ENCODE data around the gene DGCR6L.
"Not testable (repeated sequence)": the region's sequence is repeated elsewhere in the genome, so short reads cannot be mapped to it uniquely, and the experiment has no call there.

Gene DGCR6L

DNA sequence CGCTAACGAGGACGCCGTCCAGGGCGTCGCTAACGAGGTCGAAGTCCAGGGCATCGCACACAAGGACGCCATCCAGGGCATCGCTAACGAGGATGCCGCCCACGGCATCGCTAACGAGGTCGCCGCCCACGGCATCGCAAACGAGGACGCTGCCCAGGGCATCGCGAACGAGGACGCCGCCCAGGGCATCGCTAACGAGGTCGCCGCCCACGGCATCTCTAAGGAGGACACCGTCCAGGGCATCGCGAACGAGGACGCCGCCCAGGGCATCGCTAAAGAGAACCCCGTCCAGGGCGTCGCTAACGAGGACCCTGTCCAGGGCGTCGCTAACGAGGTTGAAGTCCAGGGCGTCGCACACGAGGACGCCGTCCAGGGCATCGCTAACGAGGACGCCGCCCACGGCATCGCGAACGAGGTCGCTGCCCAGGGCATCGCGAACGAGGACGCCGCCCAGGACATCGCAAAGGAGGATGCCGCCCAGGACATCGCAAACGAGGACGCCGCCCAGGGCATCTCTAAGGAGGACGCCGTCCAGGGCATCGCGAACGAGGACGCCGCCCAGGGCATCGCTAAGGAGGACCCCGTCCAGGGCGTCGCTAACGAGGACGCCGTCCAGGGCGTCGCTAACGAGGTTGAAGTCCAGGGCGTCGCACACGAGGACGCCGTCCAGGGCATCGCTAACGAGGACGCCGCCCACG lies 36.2 kb upstream of the DGCR6L start:
- not testable (repeated sequence) for H3K9me3 ChIP-seq (ENCODE audit: insufficient read depth, low read depth, low read length); H3K9ac ChIP-seq (ENCODE audit: low read depth, low read length); H3K27ac ChIP-seq (ENCODE audit: low read length); H3K4me1 ChIP-seq (ENCODE audit: insufficient read depth, low read length); H3K4me3 ChIP-seq (ENCODE audit: low read length); H3K27me3 ChIP-seq (ENCODE audit: insufficient read depth, low read length); H3K36me3 ChIP-seq (ENCODE audit: insufficient read depth, low read depth, low read length)

DNA sequence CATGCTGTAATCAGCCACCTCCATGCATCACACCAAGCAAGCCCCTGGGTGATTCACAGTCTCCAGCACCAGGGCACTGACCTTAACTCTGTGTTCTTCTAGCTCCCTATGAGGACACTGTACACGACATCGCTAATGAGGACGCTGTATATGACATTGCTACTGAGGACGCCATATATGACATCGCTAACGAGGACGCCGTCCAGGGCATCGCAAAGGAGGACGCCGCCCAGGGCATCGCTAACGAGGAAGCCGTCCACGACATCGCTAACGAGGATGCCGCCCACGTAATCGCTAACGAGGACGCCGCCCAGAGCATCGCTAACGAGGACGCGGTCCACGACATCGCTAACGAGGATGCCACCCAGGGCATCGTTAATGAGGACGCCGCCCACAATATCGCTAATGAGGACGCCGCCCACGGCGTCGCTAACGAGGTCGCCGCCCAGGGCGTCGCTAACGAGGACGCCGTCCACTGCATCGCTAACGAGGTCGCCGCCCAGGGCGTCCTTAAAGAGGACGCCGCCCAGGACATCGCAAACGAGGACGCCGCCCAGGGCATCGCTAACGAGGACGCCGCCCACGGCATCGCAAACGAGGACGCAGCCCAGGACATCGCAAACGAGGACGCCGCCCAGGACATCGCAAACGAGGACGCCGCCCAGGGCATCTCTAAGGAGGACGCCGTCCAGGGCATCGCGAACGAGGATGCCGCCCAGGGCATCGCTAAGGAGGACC lies 34.5 kb upstream of the DGCR6L start:
- Histone ChIP-seq H3K9ac (ENCODE audit: low read depth, low read length) (no peak overlapping the region), H3K4me1 (ENCODE audit: insufficient read depth, low read length) (no peaks in the 10 kb centered on the region), H3K36me3 (ENCODE audit: insufficient read depth, low read depth, low read length) (no peaks in the 10 kb centered on the region), H3K9me3 (ENCODE audit: insufficient read depth, low read depth, low read length) (no peaks in the 10 kb centered on the region), H3K27ac (ENCODE audit: low read length) (no peak overlapping the region), H3K27me3 (ENCODE audit: insufficient read depth, low read length) (no peaks in the 10 kb centered on the region), H3K4me3 (ENCODE audit: low read length) (no peak overlapping the region)

DNA sequence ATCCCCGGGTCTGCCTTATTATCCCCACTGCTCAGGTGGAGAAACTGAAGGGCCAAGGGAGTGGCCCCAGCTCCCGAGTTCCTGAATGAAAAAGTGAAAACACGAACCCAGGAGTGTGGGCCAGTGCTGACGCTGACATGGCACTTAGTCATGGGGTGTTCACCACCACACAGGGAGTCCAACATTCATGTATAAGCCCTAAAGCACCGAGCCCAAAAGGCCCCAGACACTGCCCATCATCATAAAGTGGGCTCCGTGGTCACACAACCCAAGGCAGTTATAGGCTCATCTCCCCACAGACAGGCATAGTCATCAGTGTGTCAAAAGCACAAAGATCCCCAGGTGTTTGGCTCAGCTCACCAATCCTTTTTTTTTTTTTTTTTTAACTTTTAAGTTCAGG lies 32.7 kb upstream of the DGCR6L start:
- H3K9me3 ChIP-seq (ENCODE audit: insufficient read depth, low read depth, low read length); H3K9ac ChIP-seq (ENCODE audit: low read depth, low read length); H3K27ac ChIP-seq (ENCODE audit: low read length); H3K36me3 ChIP-seq (ENCODE audit: insufficient read depth, low read depth, low read length); H3K4me1 ChIP-seq (ENCODE audit: insufficient read depth, low read length); H3K4me3 ChIP-seq (ENCODE audit: low read length); H3K27me3 ChIP-seq (ENCODE audit: insufficient read depth, low read length): not testable (repeated sequence)

DNA sequence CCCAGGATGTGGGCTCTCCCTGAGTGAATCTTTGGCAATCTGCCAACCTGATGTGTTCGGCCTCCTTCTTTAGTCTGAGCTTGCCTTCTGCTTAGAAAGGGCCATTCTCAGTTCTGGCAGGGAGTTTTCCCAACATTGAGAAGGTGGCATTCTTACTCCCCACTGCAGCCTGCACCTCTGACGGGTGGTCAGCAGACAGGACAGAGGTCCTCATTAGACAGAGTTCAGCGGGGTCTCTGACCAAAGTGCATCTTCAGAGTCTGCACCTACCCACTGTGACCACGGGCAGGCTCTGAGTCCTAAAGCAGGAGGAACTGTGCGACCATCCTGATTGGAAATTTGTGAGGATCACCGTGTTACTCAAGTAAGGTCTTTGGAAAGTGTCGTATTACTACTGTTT lies 26.7 kb upstream of the DGCR6L start:
- H3K27ac ChIP-seq (ENCODE audit: low read length); H3K9me3 ChIP-seq (ENCODE audit: insufficient read depth, low read depth, low read length); H3K4me3 ChIP-seq (ENCODE audit: low read length); H3K27me3 ChIP-seq (ENCODE audit: insufficient read depth, low read length); H3K4me1 ChIP-seq (ENCODE audit: insufficient read depth, low read length); H3K36me3 ChIP-seq (ENCODE audit: insufficient read depth, low read depth, low read length); H3K9ac ChIP-seq (ENCODE audit: low read depth, low read length): not testable (repeated sequence)

DNA sequence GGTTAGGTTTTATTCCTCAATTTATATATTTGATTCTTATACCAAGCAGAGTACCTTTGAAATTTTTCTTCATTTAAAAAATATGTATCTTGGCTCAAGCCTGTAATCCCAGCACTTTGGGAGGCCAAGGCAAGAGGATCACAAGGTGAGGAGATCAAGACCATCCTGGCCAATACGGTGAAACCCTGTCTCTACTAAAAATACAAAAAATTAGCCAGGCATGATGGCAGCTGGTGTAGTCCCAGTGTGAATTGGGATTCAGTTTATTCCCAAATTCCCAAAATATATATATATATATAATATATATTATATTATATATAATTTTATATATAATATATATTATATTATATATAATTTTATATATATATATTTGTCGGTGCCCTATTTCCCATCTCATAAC lies 18.4 kb upstream of the DGCR6L start:
- not testable (repeated sequence) for H3K4me1 ChIP-seq (ENCODE audit: insufficient read depth, low read length); H3K36me3 ChIP-seq (ENCODE audit: insufficient read depth, low read depth, low read length); H3K27me3 ChIP-seq (ENCODE audit: insufficient read depth, low read length); H3K4me3 ChIP-seq (ENCODE audit: low read length); H3K9me3 ChIP-seq (ENCODE audit: insufficient read depth, low read depth, low read length); H3K27ac ChIP-seq (ENCODE audit: low read length); H3K9ac ChIP-seq (ENCODE audit: low read depth, low read length)

DNA sequence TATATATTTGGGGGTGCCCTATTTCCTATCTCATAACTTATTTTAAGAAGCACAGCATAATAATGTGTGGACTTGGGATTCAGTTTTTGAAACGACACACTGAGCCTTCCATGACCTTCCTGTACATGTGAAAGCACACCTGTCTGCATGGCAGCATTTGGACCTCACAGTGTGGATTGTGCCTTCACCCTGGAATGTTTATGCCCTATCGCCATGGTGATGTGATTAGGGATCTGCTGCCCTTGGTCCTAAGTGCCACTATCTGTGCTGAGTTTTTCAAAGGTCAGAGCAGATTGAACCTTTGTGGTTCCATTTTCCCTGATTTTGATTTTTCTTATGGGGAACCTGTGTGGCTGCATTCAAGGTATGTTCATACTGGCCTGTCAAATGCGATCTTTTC lies 17.9 kb upstream of the DGCR6L start:
- H3K9ac ChIP-seq (ENCODE audit: low read depth, low read length); H3K27me3 ChIP-seq (ENCODE audit: insufficient read depth, low read length); H3K36me3 ChIP-seq (ENCODE audit: insufficient read depth, low read depth, low read length); H3K4me3 ChIP-seq (ENCODE audit: low read length); H3K27ac ChIP-seq (ENCODE audit: low read length); H3K9me3 ChIP-seq (ENCODE audit: insufficient read depth, low read depth, low read length); H3K4me1 ChIP-seq (ENCODE audit: insufficient read depth, low read length): not testable (repeated sequence)

GRCh38 chr22:20336561-20336960 lies 16.7 kb upstream of the DGCR6L start:
- H3K9ac ChIP-seq (ENCODE audit: low read depth, low read length); H3K36me3 ChIP-seq (ENCODE audit: insufficient read depth, low read depth, low read length); H3K9me3 ChIP-seq (ENCODE audit: insufficient read depth, low read depth, low read length); H3K27ac ChIP-seq (ENCODE audit: low read length); H3K4me3 ChIP-seq (ENCODE audit: low read length); H3K4me1 ChIP-seq (ENCODE audit: insufficient read depth, low read length); H3K27me3 ChIP-seq (ENCODE audit: insufficient read depth, low read length): not testable (repeated sequence)

DNA sequence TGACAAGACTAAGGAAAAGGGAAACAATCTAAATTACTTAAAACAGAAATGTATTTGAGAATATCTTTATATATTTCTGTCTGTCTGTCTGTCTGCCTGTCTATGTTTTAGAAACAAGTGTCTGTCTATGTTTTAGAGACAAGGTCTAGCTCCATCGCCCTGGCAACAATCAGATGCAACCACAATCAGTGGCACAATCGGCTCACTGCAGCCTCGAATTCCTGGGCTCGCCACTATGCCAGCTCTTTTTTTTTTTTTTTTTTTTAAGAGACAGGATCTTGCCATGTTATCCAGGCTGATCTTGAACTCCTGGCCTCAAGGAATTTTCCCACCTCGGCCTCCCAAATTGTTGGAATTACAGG lies 8.7 kb upstream of the DGCR6L start:
- H3K9ac ChIP-seq (ENCODE audit: low read depth, low read length); H3K36me3 ChIP-seq (ENCODE audit: insufficient read depth, low read depth, low read length); H3K27me3 ChIP-seq (ENCODE audit: insufficient read depth, low read length): not testable (repeated sequence)

GRCh38 chr22:20325996-20326395 lies 6.1 kb upstream of the DGCR6L start:
- H3K36me3 ChIP-seq (ENCODE audit: insufficient read depth, low read depth, low read length); H3K4me3 ChIP-seq (ENCODE audit: low read length); H3K4me1 ChIP-seq (ENCODE audit: insufficient read depth, low read length); H3K9me3 ChIP-seq (ENCODE audit: insufficient read depth, low read depth, low read length); H3K27me3 ChIP-seq (ENCODE audit: insufficient read depth, low read length); H3K9ac ChIP-seq (ENCODE audit: low read depth, low read length); H3K27ac ChIP-seq (ENCODE audit: low read length): not testable (repeated sequence)

More for the DNA sequence above, 8.7 kb upstream of the DGCR6L start:
- H3K4me1 ChIP-seq (ENCODE audit: insufficient read depth, low read length); H3K27ac ChIP-seq (ENCODE audit: low read length); H3K4me3 ChIP-seq (ENCODE audit: low read length); H3K9me3 ChIP-seq (ENCODE audit: insufficient read depth, low read depth, low read length): not testable (repeated sequence)

DNA sequence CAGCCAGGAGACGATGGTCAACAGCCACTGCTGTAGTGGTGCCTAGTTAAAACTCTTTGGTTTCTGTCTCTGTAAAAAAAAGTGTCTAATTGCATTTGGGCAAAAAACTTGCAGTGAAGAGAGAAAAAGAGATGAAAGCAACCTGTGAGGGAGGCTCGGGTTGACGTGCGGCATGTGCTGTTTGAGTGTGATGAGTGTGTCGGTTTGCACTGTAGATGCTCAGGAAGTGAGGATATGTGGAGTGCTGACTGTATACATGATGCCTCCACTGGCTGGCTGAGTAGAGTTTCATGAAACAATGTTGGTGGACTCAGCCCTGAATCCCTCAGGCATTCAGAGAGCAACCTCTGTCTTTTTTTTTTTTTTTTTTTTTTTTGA lies 4.3 kb upstream of the DGCR6L start:
- no peak overlapping the region for H3K9ac ChIP-seq (ENCODE audit: low read depth, low read length)
- H3K27ac ChIP-seq (ENCODE audit: low read length) = no peak overlapping the region
- no peaks in the 10 kb centered on the region for H3K36me3 ChIP-seq (ENCODE audit: insufficient read depth, low read depth, low read length)
- H3K4me1 ChIP-seq (ENCODE audit: insufficient read depth, low read length) = no peaks in the 10 kb centered on the region
- H3K27me3 ChIP-seq (ENCODE audit: insufficient read depth, low read length) = no peaks in the 10 kb centered on the region
- no peaks in the 10 kb centered on the region for H3K9me3 ChIP-seq (ENCODE audit: insufficient read depth, low read depth, low read length)
- no peak overlapping the region for H3K4me3 ChIP-seq (ENCODE audit: low read length)

DNA sequence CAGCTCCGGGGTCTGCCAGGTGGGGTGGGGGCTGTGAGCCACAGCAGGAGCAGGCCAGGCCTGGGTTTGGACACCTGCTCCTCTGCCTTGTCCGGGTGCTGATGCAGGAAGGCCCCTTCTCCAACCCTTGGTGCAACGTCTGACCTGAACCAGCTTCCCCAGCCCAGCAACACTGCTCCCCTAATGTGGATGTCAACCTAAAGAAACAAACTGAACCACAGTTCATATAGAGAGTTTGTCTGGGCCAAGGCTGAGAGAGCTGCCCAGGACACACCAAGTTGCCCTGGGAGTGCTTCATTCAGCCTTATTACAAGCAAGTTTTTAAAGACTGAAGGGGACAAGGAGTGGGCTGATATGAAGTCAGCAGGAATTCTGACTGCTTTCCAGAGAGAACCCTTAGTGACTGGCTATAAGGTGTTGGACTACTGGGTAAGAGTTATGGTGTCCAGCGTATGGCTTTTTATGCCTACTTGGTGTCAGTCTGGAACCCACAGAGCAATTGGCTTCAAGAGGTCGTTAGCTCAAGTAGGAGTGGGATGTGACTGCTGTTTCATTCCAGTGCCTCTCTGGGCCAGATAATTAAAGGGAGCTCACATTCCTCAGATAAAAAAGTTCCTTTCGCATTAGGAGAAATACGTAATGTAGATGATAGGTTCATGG lies 1.8 kb upstream of the DGCR6L start:
- H3K4me3 ChIP-seq (ENCODE audit: low read length); H3K4me1 ChIP-seq (ENCODE audit: insufficient read depth, low read length); H3K9me3 ChIP-seq (ENCODE audit: insufficient read depth, low read depth, low read length); H3K27ac ChIP-seq (ENCODE audit: low read length); H3K27me3 ChIP-seq (ENCODE audit: insufficient read depth, low read length); H3K9ac ChIP-seq (ENCODE audit: low read depth, low read length); H3K36me3 ChIP-seq (ENCODE audit: insufficient read depth, low read depth, low read length): not testable (repeated sequence)

All from iPS-20b (cell line).